Lower lobe of right lung (tissue), 2 donors: ENCODE measurements around the gene RASSF6. TPM values are rescaled to one million over a fixed set of nuclear protein-coding genes. Genes with fewer than 3 reads are reported as not detected.

ENCODE experiments used
- ATAC-seq, 2 donors: fragments of 200-7000 bp; cut with Tn5 transposase; one replicate each; pipeline ENCODE4 v1.9.1; 2020 to 2022; ENCODE audit warnings: mild to moderate bottlenecking in 2 of 2, moderate library complexity in 2 of 2
- DNase-seq: peaks from one replicate; pipeline ENCODE4 v3.0.0-alpha.2; 2020
- H3K27ac ChIP-seq: fragments of 200-600 bp; one replicate; pipeline ENCODE4 v1.8.0; 2022
- H3K27me3 ChIP-seq: fragments of 200-600 bp; one replicate; pipeline ENCODE4 v1.8.0; 2022; ENCODE audit warnings: low read depth
- H3K36me3 ChIP-seq: fragments of 200-600 bp; one replicate; pipeline ENCODE4 v1.8.0; 2022; ENCODE audit warnings: mild to moderate bottlenecking
- H3K4me1 ChIP-seq: fragments of 200-600 bp; one replicate; pipeline ENCODE4 v1.8.0; 2022
- H3K4me3 ChIP-seq: fragments of 200-600 bp; one replicate; pipeline ENCODE4 v1.8.0; 2022; ENCODE audit warnings: mild to moderate bottlenecking
- H3K9me3 ChIP-seq: fragments of 200-600 bp; one replicate; pipeline ENCODE4 v1.8.0; 2022
- intact Hi-C: fragments of 100-400 bp; cut with DNase I; formaldehyde crosslinking; loops from one replicate; pipeline ENCODE4 v1.11.0; 2022
- total RNA-seq: library from RNA; stranded (reverse); fragmentation: NEBNext Ultra II Directional; extraction: Animal tissue kit (Norgen Biotek cat#: 25700); gene quantifications from one replicate; pipeline ENCODE4 v1.2.1, GENCODE V29; 2021
- TF ChIP-seq, protein P1 (sequence below): fragments of 200-600 bp; IDR thresholded peaks from one replicate; pipeline ENCODE4 v1.8.0; 2022; ENCODE audit warnings: antibody characterized with exemption, mild to moderate bottlenecking
- donor health status: DM: no; HTN: yes; CAD: no; lungs with severe emphysema.

The RASSF6 gene
- total RNA-seq, 1 donor from 2014 or later, result 1.9 TPM

DNA sequence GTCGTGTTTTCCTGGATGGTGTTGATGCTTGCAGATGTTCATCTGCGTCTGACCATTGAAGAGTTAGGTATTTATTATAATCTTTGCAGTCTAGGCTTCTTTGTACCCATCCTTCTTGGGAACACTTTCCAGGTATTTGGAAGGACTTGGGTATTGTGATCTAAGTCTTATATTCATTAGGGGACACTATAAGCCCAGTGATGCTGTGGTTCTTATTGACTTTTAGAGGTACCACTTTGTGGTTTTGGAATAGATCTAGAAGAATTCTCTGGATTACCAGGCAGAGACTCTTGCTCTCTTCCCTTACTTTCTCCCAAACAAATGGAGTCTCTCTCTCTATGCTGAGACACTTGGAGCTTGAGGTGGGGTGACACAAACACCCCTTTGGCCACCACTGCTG, 97.1 kb downstream of the RASSF6 start:
- Histone ChIP-seq H3K4me1 (no peaks in the 10 kb centered on the region), H3K27ac (no peak overlapping the region), H3K36me3 (no peaks in the 10 kb centered on the region), H3K9me3 (no peaks in the 10 kb centered on the region), H3K27me3 (no peaks in the 10 kb centered on the region), H3K4me3 (no peak overlapping the region)
- no peak for ATAC-seq
- TF ChIP-seq, protein P1, sequence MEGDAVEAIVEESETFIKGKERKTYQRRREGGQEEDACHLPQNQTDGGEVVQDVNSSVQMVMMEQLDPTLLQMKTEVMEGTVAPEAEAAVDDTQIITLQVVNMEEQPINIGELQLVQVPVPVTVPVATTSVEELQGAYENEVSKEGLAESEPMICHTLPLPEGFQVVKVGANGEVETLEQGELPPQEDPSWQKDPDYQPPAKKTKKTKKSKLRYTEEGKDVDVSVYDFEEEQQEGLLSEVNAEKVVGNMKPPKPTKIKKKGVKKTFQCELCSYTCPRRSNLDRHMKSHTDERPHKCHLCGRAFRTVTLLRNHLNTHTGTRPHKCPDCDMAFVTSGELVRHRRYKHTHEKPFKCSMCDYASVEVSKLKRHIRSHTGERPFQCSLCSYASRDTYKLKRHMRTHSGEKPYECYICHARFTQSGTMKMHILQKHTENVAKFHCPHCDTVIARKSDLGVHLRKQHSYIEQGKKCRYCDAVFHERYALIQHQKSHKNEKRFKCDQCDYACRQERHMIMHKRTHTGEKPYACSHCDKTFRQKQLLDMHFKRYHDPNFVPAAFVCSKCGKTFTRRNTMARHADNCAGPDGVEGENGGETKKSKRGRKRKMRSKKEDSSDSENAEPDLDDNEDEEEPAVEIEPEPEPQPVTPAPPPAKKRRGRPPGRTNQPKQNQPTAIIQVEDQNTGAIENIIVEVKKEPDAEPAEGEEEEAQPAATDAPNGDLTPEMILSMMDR, result no peak
- no peak for DNase-seq
- intact Hi-C loops, result no loop called here

Other genes starting within 250 kb of the RASSF6 start
- 2.3 TPM for gene ALB, start 216.1 kb downstream of the RASSF6 start, total RNA-seq
- gene AFP, start 184.2 kb downstream of the RASSF6 start, total RNA-seq, result not detected
- gene AFM, start 138.7 kb downstream of the RASSF6 start, total RNA-seq, result not detected
- 6.2 TPM for gene CXCL8, start 120.1 kb upstream of the RASSF6 start, total RNA-seq
- 0.50 TPM for gene CXCL6, start 216.2 kb upstream of the RASSF6 start, total RNA-seq
- gene PF4V1, start 232.9 kb upstream of the RASSF6 start, total RNA-seq, result not detected
- gene CXCL1, start 249.0 kb upstream of the RASSF6 start, total RNA-seq, result 7.0 TPM